ENCODE results near the gene CTNNBL1.

Gene CTNNBL1

GRCh38 chr20:37911261-37911660 lies 217.4 kb downstream of the CTNNBL1 start:
- no peak overlapping the region for H3K4me3 ChIP-seq (ENCODE audit: low read depth, low read length)
- no peak for TF ChIP-seq CTCF (IDR thresholded peaks at IDR 0.05; ENCODE audit: low read depth, low read length)

GRCh38 chr20:37911838-37912281 lies 218.0 kb downstream of the CTNNBL1 start:
- no peak overlapping the region for H3K4me3 ChIP-seq (ENCODE audit: low read depth, low read length)
- no peak for TF ChIP-seq CTCF (IDR thresholded peaks at IDR 0.05; ENCODE audit: low read depth, low read length)

- no peak for TF ChIP-seq CTCF (IDR thresholded peaks at IDR 0.05; ENCODE audit: low read depth, low read length)
- H3K4me3 ChIP-seq (ENCODE audit: low read depth, low read length): no peak overlapping the region
Measured at GRCh38 chr20:37912874-37913273, 219.0 kb downstream of the CTNNBL1 start.

GRCh38 chr20:37913567-37914366 lies 219.9 kb downstream of the CTNNBL1 start:
- H3K4me3 ChIP-seq (ENCODE audit: low read depth, low read length): no peak overlapping the region
- TF ChIP-seq CTCF (IDR thresholded peaks at IDR 0.05; ENCODE audit: low read depth, low read length): no peak

GRCh38 chr20:37914367-37914671 lies 220.5 kb downstream of the CTNNBL1 start:
- no peak for TF ChIP-seq CTCF (IDR thresholded peaks at IDR 0.05; ENCODE audit: low read depth, low read length)
- H3K4me3 ChIP-seq (ENCODE audit: low read depth, low read length): no peak overlapping the region

GRCh38 chr20:37914672-37915433 lies 221.0 kb downstream of the CTNNBL1 start:
- TF ChIP-seq CTCF (IDR thresholded peaks at IDR 0.05; ENCODE audit: low read depth, low read length): no peak
- no peak overlapping the region for H3K4me3 ChIP-seq (ENCODE audit: low read depth, low read length)

- no peak for TF ChIP-seq CTCF (IDR thresholded peaks at IDR 0.05; ENCODE audit: low read depth, low read length)
- no peak overlapping the region for H3K4me3 ChIP-seq (ENCODE audit: low read depth, low read length)
Measured at GRCh38 chr20:37915434-37915787, 221.6 kb downstream of the CTNNBL1 start.

Measured in WI38 (cell line).